Stimulated activated CD8-positive, alpha-beta memory T cell treated with anti-CD3 and anti-CD28 coated beads, Interleukin-15, amount 100 ng/mL, for 1 hour (primary cell): ENCODE measurements around the gene PRL.

Experiments
- DNase-seq: peaks from one replicate; pipeline ENCODE4 v3.0.0-alpha.2; 2020; ENCODE audit warnings: low read depth

The PRL gene

DNA sequence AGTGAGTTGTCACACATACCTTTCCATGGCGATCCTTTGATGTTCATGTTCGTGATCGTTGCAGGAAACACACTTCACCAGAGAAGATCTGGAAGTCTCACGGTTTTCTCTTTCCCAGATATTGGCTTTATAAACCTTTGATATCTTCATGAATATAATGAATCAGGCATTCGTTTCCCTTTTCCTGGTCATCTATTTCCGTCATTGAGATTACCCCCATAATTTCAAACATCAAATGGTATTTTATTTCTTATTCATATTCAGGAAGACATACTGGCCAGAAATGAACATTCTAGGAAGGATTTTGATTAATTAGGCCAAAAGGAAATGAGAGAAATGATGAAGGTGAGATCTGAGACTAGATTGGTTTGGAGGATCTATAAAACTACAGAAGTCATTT, at the start of gene PRL:
TSS of gene PRL (minus strand) at position 101 of the 400 bp plus-strand sequence. CDS start at position 47, 54 bp downstream.
- no peak for DNase-seq

DNA sequence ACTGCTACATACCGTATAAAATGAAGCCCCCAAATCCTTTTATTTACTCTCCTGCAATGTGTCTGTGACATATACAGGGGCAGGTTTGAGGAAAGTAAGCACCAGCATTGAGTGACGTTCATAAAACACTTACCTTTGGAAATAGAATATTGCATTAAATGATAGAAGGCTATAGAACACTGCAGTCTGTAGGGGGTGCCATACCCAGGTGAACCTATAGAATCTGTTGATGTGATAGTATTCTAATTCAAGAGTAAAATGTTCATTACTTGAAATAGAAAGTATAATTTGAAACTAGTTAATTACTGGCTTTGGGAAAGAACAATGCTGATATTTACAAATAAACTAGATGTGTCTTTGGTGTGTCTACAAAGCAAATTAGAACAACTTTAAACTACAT, 47.0 kb upstream of the PRL start:
- DNase-seq: no peak

DNA sequence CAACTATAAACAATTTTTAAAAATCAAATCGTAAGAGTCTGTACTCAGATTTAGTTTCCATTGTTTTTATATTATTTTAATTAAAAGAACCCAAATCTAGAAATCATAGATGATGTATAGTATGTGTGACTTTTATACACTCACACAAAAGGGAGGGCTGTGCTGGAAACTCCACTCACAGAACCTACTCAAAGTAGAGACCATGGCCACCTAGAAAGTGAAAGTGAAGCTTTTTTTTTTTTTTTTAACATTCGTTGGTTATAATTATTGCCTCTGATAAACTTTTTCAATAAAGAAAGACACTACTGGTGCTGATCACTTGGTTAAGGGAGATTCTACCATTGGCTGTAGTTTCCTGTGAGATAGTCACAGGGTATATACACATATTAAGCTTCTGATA, 37.9 kb upstream of the PRL start:
- DNase-seq: no peak

DNA sequence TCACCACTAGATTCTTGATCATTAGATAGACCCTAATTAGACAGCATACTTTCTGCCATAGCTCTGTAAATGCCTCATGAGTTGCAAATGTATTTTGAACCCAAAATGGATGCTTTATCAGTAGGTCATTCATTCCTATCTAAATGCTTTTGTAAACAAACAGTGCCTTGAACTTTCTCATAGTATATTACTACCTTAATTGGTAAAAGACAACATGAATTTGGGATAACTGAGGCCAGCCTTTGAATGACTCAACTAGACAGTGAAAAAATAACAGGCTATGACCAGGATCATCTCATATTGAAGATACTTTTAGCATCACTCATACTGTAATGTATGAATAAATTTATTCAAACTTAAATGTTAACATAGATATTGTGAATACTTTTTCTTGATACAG, 37.0 kb upstream of the PRL start:
- no peak for DNase-seq

DNA sequence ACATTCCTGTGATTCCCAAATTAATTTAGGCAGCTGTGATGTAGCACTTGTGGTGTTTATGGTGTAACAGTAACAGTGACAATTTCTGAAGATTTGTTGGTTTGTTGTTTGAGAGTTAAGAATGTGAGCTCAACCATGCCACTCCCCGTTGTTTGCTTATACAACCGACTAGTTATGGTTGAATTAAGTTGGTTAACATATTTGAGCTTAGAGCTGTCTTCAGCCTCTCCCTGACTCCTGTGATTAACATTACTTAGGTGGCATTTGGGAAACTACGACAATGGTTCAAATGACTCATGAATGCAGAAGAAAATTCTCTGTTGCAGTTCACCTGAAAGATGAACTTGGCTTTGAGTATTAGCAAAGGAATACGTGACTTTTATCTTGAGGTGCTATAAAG, 35.9 kb upstream of the PRL start:
- no peak for DNase-seq

DNA sequence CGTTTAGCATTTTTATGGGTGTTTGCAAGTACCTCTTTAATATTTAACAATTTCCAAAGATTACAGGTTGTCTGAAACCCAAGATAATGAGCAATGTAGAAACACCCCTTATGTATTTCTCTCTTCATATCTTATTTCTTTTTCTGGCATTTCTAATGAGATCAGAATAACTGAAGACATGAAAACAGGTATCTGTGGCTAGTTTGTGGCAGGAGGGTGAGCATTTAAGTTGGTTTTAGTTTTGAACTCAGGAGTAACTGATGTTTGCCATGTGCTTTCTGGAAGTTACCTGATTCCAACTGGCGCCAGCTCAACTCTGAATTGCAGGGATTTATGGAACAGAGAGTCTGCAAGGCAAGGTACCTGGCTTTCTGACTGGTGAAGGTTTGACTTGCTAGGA, 35.4 kb upstream of the PRL start:
- no peak for DNase-seq

DNA sequence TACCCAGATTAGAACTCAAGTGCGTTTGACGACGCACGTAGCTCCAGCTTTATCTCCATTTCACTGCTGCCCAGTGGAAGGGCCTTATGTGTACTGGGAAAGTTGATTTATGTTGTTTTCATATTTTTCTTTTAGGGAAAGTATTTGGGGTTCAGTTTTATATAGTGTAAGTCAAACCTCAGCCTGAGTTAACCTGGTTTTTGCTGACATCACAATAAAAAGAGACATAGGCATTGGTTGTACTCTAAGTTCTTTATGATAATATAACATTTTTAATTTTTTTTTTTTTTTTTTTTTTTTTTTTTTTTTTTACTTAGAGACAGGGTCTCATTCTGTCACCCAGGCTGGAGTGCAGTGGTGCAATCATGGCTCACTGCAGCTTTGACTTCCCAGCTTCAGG, 34.1 kb upstream of the PRL start:
- no peak for DNase-seq

DNA sequence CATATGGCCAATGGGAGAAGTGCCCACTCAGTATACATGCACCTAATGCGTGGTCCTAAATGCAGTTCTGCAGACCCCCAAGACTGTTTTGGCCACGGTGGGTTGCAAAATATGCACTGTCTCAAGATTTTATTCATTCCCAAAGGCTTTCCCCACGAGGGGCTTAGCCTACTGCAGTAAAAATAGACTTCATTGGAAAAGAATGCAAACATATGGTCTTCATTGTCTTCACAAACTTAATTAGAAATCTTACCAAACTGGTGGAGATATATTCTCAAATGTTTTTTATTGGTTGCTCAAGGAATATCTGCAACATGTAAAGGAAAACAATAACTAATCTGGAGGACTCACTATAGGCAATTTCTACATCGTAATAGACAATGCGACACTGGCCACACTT, 31.6 kb upstream of the PRL start:
- no peak for DNase-seq

DNA sequence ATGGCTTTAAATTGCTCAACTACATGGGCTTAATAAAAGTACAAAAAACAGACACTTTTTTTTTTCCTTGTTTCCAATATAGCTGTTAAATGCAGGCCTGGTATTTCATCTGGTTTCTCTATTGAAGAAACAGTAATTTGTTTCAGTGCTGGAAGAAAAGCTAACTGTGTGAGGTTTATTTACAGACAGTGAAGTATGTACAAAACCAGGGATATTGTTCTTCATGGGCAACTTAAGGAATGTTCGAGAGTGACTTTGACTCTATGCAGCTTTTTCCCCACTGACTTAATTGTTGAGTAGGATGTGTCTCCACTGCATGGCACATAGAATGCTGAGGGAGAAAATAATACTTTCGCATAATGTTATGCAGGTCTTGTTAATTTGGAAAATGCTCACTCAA, 31.0 kb upstream of the PRL start:
- DNase-seq: no peak

DNA sequence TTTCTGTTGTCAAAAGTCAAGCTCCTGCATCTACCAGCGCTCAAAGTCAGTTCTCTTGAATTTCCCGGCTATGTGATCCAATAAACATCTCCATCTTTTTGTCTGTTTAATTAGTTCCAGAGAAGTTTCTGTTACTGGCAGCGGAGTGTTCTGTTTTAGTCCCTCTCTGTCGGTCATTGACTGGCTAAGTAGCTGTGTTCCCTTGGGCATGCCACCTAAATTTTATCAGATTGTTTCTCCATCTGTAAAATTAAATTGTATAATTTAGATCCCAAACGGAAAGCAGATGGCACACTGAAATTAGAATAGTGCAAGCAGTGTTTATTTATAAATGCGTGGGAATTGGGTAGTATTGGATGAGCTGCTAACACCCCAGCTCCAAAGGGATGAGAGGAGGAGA, 29.7 kb upstream of the PRL start:
- no peak for DNase-seq

DNA sequence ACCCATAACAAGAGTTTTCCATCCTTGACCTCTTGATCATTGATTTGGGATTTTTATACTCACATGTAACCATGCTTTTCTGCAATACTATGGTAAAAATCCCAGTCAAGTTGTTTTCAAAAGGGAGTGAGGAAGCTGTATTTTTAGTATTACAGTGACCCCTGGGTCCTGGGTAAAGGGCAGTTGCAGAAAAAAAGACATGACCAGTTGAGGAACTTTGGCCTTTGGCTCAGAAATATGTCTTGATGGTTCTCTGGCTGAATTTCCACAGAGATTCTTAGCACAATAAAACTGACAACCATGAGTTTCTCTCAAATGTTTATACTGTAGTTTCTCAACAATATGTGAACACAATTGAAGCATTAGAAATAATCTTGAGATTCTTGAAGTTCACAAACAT, 28.6 kb upstream of the PRL start:
- DNase-seq: no peak

DNA sequence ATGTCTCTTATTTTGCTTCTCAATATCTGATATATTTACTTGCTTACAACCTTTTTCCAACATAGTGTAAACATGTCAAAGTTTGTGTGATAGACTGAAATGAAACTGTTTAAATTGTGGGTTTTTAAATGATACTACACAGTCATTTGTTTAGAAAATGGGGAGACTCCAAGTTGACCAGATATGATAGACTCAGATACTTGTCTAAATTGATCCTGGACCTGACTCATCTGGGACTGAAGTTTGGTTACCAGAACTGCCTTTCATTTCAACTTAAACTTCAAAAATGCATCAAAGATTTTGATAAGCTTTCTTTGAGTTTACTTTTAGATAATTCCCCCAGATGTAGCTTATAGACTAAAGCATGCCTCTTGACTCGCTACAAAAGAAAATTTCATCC, 27.0 kb upstream of the PRL start:
- no peak for DNase-seq

DNA sequence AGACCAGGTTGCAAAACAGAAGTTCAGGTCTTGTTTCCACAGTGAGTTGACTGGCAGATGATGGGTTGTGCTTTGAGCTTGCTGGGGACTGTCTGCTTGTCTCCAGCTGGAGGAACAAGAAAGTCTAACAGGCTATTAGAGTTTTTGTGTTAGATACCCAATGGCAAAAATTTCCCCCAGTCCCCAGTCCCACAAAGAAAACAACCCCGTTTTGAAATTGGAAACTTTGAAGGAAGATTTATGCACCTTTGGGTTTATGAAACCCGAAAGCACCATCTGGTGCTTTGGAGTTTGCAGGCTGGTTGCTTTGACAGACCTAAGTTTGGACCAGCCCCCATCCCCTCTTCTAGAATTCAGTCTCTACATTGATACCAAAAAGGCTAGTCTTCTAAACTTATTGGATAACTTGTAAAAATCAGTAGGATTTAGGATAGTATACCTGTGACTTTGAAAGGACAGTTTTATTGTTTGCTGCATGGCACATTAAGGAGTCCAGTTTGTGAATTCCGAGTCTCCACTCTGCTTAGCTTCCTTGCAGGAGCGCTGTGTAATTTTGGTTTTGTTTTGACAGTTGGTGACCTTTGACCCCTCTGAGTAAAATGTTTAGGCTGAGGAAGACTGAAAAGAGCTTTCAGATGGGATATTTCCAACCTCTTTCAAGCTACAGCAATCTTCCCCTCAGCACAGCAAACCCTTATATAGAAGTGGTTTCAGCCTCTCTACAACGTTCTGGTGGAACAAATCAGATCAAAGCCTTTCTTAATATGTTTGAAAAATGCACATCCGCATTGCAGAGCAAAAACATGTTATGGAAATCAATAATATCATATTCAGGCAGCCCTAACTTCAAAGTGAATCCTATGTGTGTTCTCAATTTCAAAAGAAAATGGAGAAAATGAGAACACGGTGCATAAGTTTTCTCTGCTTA, 25.5 kb upstream of the PRL start:
- no peak for DNase-seq

DNA sequence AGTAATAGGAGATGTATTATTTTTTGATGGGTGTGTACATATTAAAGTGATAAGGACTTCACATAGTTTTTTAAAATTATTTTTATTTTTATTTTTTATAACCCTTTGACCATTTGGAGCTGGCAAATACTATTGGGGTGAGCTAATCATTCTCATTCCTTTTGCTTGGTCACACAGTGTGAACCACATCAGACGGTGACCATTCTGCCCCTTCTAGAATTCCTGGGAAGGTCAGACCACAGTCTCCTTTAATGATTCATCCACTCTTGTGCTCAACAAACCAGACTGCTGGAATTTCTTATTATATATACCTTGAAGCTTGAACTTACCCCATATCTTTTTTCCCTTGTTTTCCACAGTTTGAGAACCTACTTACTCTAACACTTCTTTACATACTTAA, 23.9 kb upstream of the PRL start:
- DNase-seq: no peak

DNA sequence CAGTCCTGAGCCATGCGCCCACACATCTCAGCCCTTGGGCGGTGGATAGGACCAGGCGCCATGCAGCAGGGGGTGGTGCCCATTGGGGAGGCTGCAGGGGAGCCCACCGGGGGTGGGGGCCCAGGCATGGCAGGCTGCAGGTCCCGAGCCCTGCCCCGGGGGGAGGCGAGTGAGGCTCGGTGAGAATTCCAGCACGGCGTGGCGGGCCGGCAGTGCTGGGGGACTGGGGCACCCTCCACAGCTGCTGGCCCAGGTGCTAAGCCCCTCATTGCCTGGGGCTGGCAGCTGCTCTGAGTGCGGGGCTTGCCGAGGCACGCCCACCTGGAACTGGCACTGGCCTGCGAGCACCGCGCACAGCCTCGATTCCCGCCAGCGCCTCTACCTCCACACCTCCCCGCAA, 21.6 kb upstream of the PRL start:
- DNase-seq: no peak

DNA sequence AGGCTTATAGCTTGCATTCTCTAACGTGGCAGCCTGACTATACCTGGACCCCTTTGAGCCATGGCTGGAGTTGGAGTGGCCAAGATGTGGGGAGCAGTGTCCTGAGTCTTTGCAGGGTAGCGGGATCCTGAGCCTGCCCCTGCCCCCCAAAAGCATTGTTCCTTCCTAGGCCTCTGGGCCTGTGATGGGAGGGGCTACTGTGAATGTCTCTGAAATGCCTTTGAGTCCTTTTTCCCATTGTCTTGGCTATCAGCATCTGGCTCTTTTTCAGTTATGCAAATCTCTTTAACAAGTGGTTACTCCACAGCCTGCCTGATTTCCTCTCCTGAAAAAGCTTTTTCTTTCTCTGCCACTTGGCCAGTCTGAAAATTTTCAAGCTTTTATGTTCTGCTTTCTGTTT, 17.0 kb upstream of the PRL start:
- no peak for DNase-seq

DNA sequence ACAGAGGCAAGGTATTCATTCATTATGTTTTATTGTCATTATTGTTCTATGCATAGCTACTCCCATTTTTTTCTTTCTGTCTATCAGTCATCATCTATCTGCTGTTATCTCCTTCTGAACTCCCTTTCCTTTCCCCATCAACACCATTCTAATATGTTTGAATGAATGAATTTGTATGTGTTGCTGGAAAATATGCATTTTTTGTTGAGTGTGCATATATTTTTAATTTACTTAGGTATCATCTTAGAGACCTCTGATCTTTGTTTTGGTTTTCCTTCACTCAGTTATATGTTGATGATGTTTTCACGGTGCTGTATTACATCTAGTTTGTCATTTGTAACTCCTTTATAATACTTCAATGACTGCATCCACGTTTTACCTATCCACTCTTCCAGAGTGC, 12.1 kb upstream of the PRL start:
- no peak for DNase-seq

DNA sequence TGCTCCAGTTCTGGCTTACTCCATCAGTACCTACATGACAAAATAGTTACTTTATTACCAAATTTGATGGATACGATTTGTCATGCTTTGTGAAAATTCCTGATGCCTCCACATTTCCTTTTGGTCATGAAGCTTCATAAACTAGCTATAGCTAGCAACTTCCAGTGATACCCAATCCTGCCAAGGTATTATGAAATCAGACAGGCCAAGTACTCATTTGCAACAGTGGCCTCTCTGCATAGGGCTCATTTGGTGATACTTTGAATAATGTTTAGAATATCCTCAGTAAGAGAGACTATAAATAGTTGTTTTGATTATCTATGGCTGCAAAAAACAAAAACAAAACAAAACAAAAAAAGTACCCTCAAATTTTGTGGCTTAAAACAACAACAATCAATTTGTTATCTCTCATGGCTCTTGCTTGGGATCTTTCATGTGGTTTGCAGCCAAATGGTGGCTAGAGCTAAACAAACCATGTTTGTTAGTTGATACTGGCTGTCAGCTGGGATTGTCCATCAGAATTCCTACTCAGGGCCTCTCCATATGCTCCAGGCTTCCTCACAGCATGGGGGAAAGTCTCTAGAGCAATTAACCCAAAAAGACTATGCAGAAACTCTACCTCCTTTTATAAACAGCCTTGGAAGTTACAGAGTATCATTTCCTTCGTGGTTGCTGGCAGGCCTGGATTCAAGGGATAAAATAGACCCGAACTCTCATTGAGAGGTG, 10.1 kb upstream of the PRL start:
- DNase-seq: no peak

DNA sequence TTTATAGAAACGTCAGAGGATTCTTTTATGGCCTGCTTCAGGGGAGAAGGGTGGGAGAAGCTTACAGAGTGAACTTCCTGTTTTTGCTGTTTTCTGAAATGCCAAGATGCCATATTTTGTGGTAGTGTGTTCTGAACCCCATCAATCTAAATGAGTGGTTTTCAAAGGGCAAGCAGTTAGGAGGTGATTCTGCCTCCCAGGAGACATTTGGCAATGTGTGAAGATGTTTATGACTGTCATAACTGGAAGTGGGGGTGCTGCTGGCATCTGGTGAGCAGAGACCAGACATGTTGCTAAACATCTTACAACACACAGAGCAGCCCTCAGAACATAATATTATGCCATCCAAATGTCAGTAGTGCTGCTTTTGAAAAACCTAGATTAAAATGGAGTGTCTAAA, 6.0 kb upstream of the PRL start:
- no peak for DNase-seq

DNA sequence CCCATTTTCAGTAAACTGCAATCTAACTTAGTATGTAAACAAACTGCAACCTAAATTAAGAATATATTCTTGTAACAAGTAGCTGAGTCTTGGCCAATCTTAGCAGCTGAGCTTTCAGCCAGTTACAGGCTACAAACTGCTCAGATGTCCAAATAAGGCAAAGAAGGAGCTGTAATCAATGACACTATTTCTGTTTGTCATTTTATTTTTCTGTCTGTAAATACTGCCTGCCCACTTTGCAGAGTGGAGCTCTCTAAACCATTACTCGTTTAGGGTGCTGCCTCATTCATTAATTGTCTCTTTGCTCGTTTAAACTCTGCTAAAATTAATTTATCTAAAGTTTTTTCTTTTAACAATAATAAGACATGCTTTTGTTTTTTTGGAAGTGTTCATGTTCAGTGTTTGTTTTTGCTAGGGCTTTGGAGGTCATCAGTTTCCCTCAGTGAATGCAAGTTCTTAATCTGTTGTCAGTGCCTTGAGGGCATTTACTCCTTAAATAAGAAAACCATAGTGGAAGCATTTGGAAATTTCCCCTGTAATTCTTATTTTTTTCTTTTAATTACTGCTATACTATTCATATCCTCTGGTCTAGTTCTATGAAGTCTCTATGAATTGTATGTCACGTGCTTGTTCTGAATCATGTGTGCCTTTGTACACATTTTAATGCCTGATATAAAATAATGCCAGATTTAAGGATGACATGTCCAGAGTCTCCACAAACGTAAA, 3.6 kb upstream of the PRL start:
- DNase-seq: no peak

DNA sequence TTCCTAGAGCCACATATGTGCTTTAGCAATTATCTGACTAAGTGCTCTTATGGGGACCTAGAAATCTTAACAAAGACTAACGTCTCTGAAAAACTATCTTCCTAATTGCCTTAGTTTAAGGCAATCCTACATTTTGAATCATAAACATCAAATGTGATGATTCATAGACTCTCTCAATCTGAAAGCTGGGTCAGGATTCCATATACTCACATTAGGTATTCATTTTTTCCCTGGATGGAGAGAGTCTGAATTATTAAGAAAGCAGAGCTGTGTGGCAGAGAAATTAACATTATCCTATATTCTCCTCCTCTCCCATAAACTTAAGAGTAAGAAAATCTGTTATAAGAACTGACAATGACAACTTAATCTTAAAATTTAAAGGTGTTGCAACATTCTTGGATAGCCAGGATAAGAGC, 1.6 kb upstream of the PRL start:
- no peak for DNase-seq

DNA sequence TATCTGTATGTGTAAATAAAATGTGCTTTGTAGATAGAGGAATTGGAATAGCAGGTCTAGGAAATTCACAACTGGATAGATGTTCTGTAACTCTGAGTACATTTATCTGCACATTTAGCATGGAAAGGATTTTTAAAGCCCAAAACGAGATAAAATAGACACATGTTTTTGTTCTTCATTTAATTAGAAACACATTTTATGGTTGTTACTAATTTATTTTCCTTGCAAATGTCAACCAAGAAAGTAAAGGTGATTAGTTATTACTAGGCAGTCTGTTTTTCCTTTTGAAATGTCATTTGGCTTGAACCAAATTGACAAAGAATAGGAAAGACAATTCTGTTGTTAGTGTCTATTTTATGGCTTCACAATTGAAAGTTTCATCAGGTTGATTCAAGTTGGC, 769 bp downstream of the PRL start:
- no peak for DNase-seq

DNA sequence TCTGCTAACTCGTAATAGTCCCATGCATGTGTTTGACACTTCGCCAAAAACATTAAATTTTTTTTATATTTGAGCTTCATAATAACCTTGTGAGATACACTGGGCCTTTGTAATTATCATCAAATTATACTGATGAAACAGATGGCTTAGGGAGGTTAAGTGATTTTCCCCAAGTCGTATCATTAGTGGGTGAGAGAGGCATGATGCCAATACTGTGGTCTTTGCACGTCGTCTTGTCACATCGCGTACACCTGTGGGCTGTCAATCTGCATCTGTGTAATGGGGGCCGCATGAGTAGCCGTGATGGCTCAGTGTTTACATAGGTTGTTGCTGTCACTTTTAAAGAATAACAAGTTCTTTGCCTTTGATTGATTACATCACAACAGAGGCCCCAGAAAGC, 1.7 kb downstream of the PRL start:
- no peak for DNase-seq
